Breast epithelium (tissue), 3 donors: ENCODE measurements around the gene SUPT16H.

ENCODE experiments used
- CTCF ChIP-seq, 3 donors: fragments of 450-650 bp; IDR thresholded peaks; one replicate each; pipeline ENCODE4 v1.5.1; 2016 to 2017; ENCODE audit warnings: antibody characterized with exemption in 3 of 3, mild to moderate bottlenecking in 3 of 3, moderate library complexity in 3 of 3
- POLR2A ChIP-seq: fragments of 450-650 bp; IDR thresholded peaks from one replicate; pipeline ENCODE4 v1.6.1; 2016; ENCODE audit warnings: antibody characterized with exemption, mild to moderate bottlenecking, moderate library complexity
- POLR2AphosphoS5 ChIP-seq, 3 donors: sonication (generic); formaldehyde crosslinking; IDR thresholded peaks; one replicate each; pipeline ENCODE4 v1.6.1; 2017; ENCODE audit warnings: antibody characterized with exemption in 3 of 3

GRCh38 chr14:21428930-21429329 lies 45.1 kb upstream of the SUPT16H start:
- TF ChIP-seq POLR2A (no peak), POLR2AphosphoS5 (IDR thresholded peaks at IDR 0.05) (no peak), CTCF (IDR thresholded peaks at IDR 0.05) (no peak)
